ENCODE results near the gene PCDH20. TPM values are rescaled to one million over a fixed set of nuclear protein-coding genes. Genes with fewer than 3 reads are reported as not detected.

Gene PCDH20
- total and polyA plus RNA-seq, 4 donors = 0.33 to 1.3 (median 0.76) TPM

- TF ChIP-seq REST (IDR thresholded peaks at IDR 0.05) = no peak
Measured at GRCh38 chr13:61453121-61453520, 37.5 kb upstream of the PCDH20 start (continued).

- peaks cover 0 to 3% (median 0%) of the 10 kb centered on the region in 4 donors for H3K27me3 ChIP-seq (ENCODE audit: control insufficient read depth in 4 of 4, insufficient read depth in 4 of 4, low read length in 3 of 4)
- DNase-seq (ENCODE audit: low spot score) = no peak
- no peak overlapping the region for H3K9ac ChIP-seq (ENCODE audit: low read depth in 1 of 2, low read length in 2 of 2)
- H3K4me3 ChIP-seq (ENCODE audit: low read depth in 1 of 3, low read length in 3 of 3) = no peak overlapping the region
- no peaks in the 10 kb centered on the region for H3K36me3 ChIP-seq (ENCODE audit: control insufficient read depth in 4 of 4, insufficient read depth in 3 of 4, low read depth in 1 of 4, low read length in 3 of 4)
- H3K9me3 ChIP-seq (ENCODE audit: control insufficient read depth in 4 of 4, low read length in 3 of 4) = no peaks in the 10 kb centered on the region
- 75% methylated on average over 1 of the region's 1 CpG for WGBS
- no peak overlapping the region for H3K27ac ChIP-seq (ENCODE audit: low read depth in 1 of 2, low read length in 2 of 2)
- TF ChIP-seq ATF3 (IDR thresholded peaks at IDR 0.05) = no peak
- no peak for TF ChIP-seq FOXA1 (IDR thresholded peaks at IDR 0.05)
- no peak for TF ChIP-seq REST (IDR thresholded peaks at IDR 0.05)
- TF ChIP-seq TAF1 (conservative IDR thresholded peaks at IDR 0.05) = no peak
- no peak for TF ChIP-seq RXRA (IDR thresholded peaks at IDR 0.05)
- TF ChIP-seq HNF4A (conservative IDR thresholded peaks at IDR 0.05) = no peak
- TF ChIP-seq EGR1 (IDR thresholded peaks at IDR 0.05; ENCODE audit: low read depth in 2 of 2) = no peak
- no peak for TF ChIP-seq NR2F2 (IDR thresholded peaks at IDR 0.05)
- no peak for TF ChIP-seq YY1 (IDR thresholded peaks at IDR 0.05)
- TF ChIP-seq ZBTB33 (IDR thresholded peaks at IDR 0.05) = no peak
- no peak for TF ChIP-seq CTCF (IDR thresholded peaks at IDR 0.05; ENCODE audit: low read depth, low read length, missing input control)
- no peak for TF ChIP-seq SP1 (IDR thresholded peaks at IDR 0.05)
- no peaks in the 10 kb centered on the region for H3K4me1 ChIP-seq (ENCODE audit: control insufficient read depth in 4 of 4, insufficient read depth in 4 of 4, low read length in 3 of 4)
Measured at GRCh38 chr13:61432029-61432428, 16.4 kb upstream of the PCDH20 start.

Data from liver (tissue), 9 donors.